HG03159 (cell line): ENCODE measurements around the gene ERVFRD-1.

Experiments
- ATAC-seq: cut with Tn5 transposase; IDR thresholded peaks from one replicate; pipeline ENCODE4 v1.9.1; 2021; ENCODE audit warnings: mild to moderate bottlenecking, moderate library complexity; ENCODE audit not compliant: unreplicated experiment

ERVFRD-1 gene

DNA sequence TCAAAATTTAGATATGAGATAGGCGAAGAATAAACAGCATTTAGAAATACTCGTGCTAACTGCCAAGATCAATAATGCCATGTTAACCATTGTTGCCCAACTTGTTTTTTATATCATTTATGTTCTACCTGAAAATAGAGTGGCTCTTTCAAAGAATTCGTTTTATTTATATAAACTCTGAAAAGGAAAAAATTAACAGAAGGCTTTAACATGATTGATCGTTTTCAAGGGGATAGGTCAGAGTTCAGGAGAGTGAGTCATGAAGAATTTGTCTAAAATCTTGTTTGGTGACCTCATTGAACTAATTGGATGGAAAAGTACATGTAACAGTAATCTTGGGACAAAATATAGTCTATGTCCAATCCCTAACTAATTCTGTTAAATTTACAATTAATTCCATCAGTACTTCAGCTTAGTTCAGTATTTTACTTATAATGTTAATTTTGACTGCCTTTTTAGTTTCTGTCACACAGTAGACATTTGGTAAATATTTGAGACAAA is 56.3 kb downstream of the ERVFRD-1 start:
- ATAC-seq: no peak

DNA sequence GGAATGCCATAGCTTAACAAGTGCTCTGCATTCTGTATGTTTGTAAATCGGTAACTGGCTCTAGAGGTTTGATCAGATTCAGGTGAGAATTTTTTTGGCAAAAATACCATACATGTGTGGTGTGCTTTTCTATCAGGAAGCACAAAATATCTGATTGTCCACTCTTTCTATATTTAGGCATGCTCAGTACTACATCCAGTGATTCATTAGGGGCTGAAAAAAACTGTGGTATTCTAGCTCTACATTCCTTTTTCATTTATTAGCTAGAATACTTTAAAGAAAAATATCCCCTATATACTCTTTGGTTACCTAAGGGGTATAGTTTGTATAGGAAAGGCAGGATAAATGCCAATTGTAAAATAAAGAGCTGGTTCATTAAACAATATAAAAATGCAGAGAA is 56.8 kb downstream of the ERVFRD-1 start:
- ATAC-seq: no peak

DNA sequence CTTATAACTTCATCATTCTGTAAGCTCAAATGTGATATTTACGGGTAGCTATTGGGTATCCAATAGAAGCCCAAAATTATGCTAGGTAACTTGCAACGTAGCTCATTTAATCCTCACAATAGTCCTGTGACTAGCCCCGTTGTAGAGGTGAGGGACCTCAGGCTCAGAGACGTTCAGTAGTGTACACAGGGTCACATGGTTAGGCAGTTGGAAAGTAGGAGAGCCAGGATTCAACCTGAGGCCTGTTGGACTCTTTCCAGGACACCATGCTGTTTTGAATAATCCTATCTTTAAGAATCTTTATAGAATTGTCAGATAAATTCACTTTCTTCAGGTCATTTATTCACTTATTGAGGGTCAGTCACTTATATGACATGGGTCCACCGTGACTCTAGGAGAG is 58.2 kb downstream of the ERVFRD-1 start:
- ATAC-seq: no peak
